Stimulated activated CD8-positive, alpha-beta memory T cell treated with anti-CD3 and anti-CD28 coated beads, Interleukin-15, amount 100 ng/mL, for 24 hours (primary cell): ENCODE measurements around the gene TRIM41.
"Not testable (repeated sequence)": the region's sequence is repeated elsewhere in the genome, so short reads cannot be mapped to it uniquely, and the experiment has no call there.

ENCODE experiments used
- DNase-seq: peaks from one replicate; pipeline ENCODE4 v3.0.0-alpha.2; 2020; ENCODE audit warnings: low read depth

The TRIM41 gene

DNA sequence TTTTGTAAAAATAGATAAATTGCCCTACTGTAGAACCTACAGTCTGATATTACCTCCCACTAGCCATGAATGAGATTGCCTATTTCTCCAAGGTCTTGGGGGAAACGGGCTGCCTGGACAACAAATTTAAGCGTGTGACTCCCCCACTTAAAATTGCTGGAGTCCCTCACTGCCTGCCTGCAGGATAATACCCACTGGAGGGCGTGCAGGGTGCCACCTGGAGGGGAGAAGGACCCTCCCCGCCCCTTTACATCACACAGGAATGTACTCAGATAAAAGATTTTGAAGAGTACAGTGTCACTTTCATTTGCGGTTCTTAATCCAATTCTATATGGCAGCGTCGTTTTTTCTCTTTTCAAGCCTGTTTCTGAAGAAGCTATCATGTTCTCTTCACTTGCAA lies 11.9 kb upstream of the TRIM41 start:
- no peak for DNase-seq

DNA sequence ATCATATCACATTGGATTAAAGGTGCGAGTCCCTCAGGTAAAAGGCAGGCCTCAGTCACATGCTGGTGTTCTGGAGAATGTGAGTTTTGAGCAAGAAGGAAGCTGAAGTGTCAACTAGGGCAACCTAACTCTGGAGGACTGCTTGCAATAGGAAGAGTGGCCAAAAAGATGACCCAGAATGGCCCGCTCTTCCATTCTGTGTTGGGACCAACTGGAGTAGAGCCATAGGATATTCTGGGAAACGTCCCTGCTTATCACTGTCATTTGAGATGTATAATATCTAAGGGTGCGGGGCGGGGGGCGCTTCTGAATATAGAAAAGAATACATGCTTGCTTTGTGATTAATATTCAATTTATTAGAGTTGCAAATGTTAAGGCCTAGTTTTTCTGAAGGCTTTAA lies 11.0 kb upstream of the TRIM41 start:
- DNase-seq = no peak

DNA sequence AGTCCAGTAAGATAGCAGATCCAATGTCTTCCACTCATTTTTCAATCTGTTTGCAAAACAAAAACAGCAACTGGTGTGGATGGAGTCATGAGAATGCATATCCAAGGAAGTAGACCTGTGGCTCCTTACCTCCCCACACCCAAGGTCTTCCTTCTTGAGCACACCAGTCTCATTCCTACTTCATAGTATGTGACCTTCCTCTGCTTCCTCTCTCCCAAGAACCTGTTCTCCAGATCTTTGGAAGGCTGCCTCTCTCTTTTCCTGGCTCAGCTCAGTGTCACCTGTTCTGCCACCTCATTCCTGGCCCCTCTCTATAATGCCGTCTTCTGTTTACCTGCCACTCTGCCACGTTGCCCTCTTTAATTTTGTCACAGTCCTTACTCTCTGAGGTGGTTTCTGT lies 10.1 kb upstream of the TRIM41 start:
- no peak for DNase-seq

DNA sequence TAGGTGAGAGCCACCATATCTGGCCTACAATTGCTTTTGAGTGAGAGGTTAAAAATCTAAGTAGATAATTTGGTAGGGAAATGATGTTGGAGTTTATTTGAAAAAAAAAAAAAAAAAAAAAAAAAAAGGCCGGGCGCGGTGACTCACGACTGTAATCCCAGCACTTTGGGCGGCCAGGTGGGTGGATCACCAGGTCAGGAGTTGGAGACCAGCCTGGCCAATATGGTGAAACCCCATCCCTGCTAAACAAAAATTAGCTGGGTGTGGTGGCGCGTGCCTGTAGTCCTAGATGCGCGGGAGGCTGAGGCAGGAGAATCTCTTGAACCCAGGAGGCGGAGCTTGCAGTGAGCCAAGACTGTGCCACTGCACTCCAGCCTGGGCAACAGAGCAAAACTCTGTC lies 8.8 kb upstream of the TRIM41 start:
- DNase-seq = not testable (repeated sequence)

DNA sequence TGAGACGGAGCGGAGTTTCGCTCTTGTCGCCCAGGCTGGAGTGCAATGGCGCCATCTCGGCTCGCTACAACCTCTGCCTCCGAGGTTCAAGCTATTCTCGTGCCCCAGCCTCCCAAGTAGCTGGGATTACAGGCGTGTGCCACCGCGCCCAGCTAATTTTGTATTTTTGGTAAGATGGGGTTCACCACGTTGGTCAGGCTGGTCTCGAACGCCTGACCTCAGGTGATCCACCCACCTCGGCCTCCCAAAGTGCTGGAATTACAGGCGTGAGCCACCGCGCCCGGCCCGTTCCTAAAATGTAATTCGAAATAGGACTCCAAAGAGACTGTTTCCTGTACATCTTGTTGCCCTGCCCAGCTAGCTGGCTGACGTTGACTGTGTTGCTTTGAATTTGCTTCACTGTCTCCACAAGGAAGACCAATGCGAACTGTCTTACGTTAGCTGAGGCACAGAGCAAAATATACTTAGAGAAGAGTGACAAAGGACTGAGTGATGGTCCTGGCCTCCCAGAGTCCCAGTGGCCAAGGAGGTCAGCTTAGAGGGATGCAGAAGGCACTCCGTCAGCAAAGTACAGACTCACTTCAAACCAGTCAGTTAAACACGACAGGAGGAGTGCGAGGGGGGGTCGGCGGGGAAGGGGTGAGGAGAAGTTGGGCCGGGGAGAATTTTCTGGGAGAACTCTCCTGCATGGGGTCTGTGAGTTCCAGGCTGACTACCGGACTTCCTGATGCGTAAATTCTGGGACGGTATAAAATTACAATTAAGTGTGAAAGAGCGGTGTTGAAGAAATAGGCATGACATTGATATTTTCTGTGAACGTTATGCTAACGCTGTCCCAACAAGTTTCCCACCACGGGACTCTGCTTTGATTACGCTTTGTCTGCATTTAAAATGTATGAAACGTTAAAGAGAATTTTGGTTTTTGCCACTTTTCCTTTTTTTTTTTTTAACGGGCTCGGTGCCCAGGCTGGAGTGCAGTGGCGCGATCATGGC lies 6.8 kb upstream of the TRIM41 start:
- DNase-seq = no peak

DNA sequence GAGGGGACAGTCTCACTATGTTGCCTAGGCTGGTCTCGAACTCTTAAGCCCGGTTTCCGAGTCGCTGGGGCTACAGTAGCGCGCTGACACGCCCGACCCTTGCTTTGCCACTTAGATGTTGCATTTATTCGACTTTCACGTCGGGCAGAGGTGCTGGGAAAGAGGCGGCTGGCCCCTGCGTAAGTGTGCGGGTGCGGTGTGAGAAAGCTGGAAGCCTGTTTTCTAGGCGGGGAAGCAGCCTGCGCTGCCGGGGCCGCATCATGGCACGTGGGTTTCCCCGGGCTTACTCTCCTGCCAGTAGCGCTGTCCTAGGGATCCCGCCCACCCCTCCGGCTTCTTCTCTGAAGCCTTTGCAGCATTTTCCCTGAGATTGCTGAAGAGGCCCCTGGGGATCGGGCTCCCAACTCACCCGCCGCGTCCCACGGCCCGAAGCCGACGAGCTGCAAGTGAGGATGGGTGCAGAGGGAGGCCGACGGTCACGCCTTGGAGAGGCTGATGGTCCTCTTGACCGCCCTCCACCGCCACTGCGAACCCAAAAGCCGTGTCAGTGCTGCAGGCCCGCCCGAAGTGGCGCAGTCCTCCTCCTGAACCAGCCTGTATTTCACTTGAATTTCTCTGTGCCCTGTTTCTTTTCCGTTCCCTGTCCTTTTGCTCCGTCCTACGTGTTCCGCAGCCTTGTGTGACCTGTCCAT lies 5.8 kb upstream of the TRIM41 start:
- DNase-seq = no peak

DNA sequence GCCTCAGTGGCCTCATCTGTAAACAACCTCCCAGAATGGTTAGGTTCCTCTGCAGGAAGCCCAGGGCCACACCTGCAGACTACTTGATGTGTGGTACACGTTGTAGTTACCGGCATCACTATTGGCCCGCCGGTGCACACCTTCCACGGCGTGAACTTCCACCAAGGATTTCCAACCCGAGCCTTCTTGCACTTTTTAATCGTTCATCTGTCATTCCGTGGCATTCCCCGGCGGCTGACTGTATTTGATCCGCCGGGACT lies 5.3 kb upstream of the TRIM41 start:
- DNase-seq = no peak

DNA sequence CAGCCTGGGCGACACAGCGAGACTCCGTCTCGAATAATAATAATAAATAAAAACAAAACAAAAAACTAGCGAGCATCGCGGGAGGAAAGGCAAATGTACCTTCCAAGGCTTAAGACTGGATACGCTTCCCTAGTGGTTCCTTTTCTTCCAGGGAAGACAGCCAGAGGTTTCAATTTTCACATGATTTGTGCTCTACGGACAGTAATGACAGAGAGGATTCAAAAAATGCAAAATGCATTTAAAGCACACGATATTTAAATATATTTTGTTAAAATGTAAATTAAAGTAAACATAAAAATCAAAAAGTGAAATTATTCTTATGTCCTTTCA lies 4.3 kb upstream of the TRIM41 start:
- DNase-seq = no peak

DNA sequence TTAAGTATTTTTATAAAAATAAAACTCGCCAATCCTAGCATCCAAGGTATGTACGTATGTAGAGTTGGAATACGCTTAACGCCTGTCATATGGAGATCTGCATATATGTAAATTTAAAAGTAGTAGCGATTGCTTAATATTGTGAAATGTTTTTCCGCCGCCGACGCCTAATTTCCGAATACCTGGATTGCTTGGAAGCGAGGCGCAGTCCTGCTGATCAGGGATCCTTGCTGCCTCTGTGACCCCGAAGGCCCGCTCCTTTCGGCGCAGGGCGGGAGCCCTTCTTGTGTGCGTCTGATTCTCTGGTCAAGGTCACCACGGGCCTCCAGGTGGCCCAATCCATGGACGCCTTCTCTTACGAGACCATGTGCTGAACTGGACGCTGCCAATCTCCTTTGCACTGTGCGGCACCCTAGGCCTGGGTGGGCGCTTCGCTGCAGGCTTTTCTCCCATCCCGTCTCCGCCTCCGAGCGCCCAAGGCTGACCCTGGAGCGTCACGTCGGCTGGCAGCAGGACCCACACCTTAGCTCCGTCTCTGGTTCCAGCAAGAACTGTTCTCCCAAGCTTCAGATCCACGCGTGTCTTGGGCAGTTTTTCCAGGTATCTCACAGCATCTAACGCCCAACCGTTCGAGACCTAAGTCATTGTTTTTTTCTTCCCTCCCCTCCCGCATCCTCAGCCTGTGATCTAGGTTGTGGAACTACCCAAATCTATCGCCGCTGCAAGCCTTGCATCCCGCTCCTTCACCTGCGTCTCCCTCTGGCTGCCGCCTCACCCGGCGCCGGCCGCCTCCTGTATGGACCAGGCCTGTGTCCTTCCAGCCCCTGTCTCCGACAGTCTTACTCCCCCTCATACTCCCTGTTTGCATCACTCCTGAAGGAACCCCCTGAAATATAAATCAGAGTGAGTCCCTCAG lies 3.6 kb upstream of the TRIM41 start:
- DNase-seq = no peak

DNA sequence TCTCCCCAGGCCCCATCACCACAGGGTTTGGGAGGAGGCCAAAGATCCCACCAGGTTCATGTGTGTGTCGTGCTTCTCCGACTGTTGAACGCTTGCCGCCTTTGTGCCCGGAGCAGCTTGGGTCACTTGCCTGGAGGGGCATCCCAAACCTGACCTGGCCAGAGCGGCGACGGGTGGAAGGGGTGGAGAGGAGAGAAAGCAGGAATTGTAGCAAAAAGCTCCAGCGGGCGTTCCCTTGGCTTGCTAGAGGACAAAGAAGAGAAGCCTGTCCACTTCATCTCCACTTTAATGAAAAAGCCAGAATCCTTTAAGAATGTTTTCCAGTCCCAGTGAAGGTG lies 2.9 kb upstream of the TRIM41 start:
- no peak for DNase-seq

DNA sequence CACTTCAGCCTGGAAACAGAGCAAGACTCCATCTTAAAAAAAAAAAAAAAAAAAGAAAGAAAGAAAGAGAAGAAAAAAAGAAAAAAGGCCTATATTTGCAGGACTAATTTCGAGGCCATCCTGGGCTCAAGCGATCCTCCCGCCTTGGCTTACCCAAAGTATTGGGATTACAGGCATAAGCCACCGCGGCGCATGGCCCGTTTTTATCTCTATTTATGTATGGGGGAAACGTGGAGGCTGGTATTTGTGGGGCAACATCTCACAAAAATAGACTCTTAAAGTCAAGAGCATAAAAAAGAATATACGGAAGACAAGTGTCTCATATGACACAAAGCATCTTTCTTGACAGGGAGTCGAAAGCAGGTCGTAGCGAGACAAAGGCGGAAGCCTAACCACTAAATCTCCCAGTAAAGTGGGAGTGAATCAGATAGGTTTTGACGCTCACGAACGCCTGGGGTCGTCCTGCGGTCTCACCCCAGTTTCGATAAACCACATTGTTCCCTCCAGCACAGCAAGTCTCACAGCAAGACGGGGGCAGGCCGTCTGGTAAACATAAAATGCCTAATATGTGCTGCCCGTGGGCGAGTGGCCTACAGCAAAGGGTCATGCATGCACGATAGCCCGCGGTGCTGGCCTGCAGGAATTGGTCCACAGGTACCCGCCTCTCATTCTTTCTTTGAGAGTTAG lies 1.8 kb upstream of the TRIM41 start:
- no peak for DNase-seq

DNA sequence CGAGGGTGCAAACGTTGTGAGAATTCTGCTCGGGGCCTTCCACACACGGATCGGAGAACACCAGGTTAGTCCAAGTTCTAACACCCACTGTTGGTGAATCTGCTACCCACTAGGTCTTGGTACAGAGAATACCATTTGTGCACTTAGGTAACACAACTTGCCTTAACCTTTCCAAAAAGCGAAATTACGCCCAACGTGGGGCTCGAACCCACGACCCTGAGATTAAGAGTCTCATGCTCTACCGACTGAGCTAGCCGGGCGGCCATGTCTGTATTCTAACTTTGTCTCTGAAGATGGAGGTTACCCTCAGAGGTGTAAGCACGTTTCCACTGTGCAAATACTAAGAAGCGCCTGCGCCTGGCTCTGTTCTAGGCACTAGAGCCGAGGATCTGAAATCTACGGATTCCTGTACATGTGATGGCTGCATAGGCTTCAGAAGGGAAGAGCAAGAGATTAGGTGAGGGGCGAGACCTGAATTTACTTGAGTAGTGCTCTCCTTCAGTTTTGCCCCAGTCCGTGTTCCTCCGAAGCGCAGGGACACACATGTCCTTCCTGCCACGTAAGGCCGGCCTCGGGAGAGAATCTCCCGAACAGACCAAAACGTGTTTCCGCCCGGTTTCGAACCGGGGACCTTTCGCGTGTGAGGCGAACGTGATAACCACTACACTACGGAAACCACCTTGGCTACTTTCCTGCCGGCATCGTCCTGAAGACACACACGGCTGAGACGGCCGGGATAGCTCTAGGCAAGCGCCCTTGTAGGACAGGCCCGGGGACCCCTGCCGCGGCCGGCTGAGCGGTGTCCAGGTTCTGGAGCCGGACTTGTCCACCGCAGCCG lies 1.1 kb upstream of the TRIM41 start:
- DNase-seq = peak; percentile 100

DNA sequence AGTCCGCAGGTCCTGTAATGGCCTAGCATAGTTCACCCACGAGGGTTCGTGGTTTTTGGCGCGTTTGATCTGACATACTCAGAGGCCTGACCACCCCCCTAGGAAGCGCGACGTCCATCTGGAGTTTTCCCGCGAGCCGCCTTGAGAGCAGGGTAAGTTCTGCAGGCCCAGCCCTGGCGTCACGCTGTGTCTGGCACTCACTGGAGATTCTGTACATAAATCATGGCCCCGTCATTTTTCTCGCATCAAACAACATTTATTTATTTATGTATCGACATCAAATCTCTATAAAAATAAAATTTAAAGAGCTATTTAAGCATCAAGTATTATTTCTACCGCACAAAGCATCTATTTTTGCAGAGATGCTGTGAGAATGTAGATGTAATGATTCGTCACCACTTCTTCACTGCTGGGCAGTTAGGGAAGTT lies 437 bp upstream of the TRIM41 start:
- no peak for DNase-seq

DNA sequence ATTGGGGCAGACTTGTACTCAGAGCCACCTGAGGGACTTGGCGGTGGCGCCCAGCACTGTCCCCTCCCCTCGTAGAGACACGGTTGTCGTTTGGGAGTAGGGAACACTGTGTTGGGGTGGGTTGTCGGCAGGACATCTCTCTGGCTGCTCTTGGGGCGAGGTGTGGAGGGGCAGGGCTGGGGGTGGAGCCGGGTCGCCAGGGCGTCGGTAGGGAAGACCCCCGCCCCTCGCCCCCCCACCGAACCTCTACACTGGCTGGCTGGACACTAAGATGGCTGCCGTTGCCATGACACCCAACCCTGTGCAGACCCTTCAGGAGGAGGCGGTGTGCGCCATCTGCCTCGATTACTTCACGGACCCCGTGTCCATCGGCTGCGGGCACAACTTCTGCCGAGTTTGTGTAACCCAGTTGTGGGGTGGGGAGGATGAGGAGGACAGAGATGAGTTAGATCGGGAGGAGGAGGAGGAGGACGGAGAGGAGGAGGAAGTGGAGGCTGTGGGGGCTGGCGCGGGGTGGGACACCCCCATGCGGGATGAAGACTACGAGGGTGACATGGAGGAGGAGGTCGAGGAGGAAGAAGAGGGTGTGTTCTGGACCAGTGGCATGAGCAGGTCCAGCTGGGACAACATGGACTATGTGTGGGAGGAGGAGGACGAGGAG lies 778 bp downstream of the TRIM41 start:
- no peak for DNase-seq

DNA sequence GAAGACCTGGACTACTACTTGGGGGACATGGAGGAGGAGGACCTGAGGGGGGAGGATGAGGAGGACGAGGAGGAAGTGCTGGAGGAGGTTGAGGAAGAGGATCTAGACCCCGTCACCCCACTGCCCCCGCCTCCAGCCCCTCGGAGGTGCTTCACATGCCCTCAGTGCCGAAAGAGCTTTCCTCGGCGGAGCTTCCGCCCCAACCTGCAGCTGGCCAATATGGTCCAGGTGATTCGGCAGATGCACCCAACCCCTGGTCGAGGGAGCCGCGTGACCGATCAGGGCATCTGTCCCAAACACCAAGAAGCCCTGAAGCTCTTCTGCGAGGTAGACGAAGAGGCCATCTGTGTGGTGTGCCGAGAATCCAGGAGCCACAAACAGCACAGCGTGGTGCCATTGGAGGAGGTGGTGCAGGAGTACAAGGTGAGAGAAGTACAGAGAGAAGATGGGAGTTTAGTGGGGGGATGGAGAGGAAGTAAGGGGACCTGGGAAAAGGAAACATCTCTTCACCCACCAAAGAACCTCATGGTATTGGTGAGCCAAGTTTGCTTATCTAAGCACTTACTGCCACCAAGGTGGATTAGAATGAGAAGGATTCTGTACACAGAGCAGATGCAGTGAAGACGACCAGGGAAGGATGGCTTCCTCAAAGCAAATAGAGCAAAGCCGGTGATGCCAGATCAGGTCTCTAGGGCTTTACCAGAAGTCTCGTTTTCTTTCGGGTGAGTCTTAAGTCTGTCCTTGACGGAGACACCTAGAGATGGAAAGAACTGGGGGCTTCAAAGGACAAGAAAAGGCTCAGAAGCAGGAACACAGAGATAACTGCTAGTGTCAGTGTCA lies 1.5 kb downstream of the TRIM41 start:
- no peak for DNase-seq

DNA sequence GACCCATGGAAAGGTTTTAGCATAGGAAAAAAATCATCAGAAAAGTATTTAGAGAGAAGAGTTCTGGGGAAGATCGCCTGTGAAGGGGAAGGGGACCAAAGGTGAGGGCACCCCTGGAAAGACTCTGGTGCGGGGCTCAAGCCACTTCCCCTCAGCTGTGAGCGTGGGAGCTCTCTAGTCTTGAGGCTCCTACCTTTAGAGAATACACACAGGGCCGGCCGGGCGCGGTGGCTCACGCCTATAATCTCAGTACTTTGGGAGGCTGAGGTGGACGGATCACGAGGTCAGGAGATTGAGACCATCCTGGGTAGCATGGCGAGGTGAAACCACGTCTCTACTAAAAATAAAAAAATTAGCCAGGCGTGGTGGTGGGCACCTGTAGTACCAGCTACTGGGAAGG lies 6.9 kb downstream of the TRIM41 start:
- DNase-seq = no peak

DNA sequence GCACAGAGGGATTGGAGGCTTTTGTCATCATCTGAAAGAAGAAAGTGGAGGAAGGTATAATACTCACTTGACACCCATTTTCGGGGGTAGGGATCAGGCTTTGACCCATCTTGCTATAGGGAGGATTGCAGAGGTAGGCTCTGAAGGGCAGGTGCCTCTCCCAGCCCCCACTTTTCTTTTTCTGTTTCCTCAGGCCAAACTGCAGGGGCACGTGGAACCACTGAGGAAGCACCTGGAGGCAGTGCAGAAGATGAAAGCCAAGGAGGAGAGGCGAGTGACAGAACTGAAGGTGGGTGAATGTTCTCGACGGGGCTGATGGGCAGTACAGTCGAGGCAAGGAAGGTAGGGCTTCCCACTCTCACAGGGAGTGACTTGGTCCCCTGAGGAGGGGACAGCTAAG lies 7.5 kb downstream of the TRIM41 start:
- DNase-seq = no peak

DNA sequence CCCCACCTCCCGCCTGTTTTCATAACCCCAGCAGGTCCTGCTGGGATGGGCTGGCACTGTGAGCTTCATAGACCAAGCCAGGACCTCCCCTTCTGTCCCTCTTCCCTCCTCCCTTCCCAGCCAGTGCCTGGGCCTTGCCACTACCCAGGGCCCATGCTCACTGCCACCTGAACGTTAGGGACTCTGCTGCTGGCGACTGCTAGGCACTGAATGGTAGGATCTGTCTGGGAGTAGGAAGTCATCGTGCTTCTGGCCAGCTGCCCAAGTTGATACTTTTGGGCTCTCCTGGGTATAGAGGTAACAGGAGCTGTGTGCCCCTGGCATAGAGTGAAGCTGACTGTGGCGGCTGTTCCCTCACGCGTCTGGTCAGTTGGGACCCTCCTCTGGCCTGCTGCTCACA lies 8.4 kb downstream of the TRIM41 start:
- no peak for DNase-seq

DNA sequence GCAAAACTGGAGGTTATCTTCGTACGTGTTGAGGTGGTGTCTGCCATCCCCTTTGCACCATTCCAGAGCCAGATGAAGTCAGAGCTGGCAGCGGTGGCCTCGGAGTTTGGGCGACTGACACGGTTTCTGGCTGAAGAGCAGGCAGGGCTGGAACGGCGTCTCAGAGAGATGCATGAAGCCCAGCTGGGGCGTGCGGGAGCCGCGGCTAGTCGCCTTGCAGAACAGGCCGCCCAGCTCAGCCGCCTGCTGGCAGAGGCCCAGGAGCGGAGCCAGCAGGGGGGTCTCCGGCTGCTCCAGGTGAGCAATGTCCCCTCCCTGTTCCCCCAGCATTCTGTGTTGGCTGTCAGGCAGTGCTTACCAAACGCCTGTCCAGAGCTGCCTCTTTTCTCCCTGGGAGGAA lies 9.5 kb downstream of the TRIM41 start:
- DNase-seq = no peak
